Measurements from ENCODE around the gene LRRC7. TPM values are rescaled to one million over a fixed set of nuclear protein-coding genes. Genes with fewer than 3 reads are reported as not detected.

LRRC7 gene
- total RNA-seq, 1 donor from 2014 or later: 7.8 TPM

DNA sequence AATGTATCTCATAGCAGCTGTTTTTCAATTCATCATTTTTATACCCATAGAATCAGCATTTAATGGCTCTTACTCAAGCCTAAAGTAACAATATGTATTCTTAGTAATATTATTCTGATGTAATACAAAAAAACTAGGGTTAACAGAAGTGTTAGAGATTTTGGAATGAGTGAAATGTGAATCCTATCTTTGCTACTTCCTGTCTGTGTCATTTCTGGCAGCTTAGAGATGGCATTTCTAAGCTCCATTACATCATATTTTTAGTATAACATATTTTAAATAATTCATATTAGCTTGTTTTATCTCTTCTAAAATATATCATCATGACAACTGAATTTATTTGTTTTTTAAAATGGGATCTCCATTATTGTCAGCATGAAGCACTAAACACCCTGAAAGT, 90.2 kb downstream of the LRRC7 start:
- Mint-ChIP-seq H3K36me3 (ENCODE audit: insufficient read depth) (no peaks in the 10 kb centered on the region), H3K27ac (no peak overlapping the region), H3K4me3 (ENCODE audit: low read depth) (no peak overlapping the region), H3K9me3 (ENCODE audit: low read depth) (no peaks in the 10 kb centered on the region), H3K4me1 (ENCODE audit: low read depth) (peaks cover 6% of the 10 kb centered on the region), H3K27me3 (no peaks in the 10 kb centered on the region)
- DNase-seq (ENCODE audit: low spot score, unreplicated experiment): no peak
- TF ChIP-seq, protein P1, sequence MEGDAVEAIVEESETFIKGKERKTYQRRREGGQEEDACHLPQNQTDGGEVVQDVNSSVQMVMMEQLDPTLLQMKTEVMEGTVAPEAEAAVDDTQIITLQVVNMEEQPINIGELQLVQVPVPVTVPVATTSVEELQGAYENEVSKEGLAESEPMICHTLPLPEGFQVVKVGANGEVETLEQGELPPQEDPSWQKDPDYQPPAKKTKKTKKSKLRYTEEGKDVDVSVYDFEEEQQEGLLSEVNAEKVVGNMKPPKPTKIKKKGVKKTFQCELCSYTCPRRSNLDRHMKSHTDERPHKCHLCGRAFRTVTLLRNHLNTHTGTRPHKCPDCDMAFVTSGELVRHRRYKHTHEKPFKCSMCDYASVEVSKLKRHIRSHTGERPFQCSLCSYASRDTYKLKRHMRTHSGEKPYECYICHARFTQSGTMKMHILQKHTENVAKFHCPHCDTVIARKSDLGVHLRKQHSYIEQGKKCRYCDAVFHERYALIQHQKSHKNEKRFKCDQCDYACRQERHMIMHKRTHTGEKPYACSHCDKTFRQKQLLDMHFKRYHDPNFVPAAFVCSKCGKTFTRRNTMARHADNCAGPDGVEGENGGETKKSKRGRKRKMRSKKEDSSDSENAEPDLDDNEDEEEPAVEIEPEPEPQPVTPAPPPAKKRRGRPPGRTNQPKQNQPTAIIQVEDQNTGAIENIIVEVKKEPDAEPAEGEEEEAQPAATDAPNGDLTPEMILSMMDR (IDR thresholded peaks at IDR 0.05; ENCODE audit: unreplicated experiment): no peak

DNA sequence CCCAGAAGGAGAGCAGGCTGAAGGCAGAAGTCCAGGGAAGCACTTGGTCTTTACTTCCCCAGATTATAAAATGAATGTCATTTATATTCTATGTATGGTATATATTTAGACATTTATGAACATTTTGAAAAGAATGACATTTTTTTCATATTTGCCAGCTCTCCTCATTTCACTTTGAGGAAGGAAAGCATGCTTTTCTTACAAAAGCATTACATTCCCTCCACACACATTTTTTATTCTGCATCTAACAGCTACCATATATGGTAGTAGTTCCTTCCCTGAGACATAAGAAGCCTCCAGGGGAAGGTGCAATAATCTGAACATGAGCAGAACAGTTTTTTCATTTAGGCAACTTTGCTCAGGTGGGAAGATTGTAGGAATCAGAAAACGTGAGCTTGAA, 94.0 kb downstream of the LRRC7 start:
- no peak for DNase-seq (ENCODE audit: low spot score, unreplicated experiment)
- no peak overlapping the region for H3K4me3 Mint-ChIP-seq (ENCODE audit: low read depth)
- H3K4me1 Mint-ChIP-seq (ENCODE audit: low read depth): peaks cover 6% of the 10 kb centered on the region
- H3K36me3 Mint-ChIP-seq (ENCODE audit: insufficient read depth): peaks cover 4% of the 10 kb centered on the region
- H3K27ac Mint-ChIP-seq: no peak overlapping the region
- peaks cover 8% of the 10 kb centered on the region for H3K9me3 Mint-ChIP-seq (ENCODE audit: low read depth)
- no peaks in the 10 kb centered on the region for H3K27me3 Mint-ChIP-seq
- TF ChIP-seq, protein P1 (IDR thresholded peaks at IDR 0.05; ENCODE audit: unreplicated experiment): no peak

DNA sequence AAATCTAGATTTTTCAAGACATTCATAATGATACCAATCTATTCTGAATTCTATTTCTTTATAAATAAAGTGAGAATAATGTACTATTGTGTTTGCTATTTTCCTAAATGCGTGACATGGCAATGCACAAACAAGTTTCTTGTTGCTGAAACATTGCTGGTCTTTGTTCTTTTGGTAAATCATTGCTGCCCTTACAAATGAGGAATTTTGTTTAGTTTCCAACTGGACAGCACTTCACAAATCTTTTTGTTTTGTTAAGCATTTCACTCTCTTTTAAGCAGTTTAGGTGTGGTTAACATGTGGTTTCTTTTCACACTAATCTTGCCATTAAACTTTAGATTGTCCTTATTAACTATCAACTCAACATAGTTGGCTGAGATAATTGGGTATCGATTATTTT, 94.6 kb downstream of the LRRC7 start:
- no peak for DNase-seq (ENCODE audit: low spot score, unreplicated experiment)
- Mint-ChIP-seq H3K27me3 (no peaks in the 10 kb centered on the region), H3K4me1 (ENCODE audit: low read depth) (peaks cover 6% of the 10 kb centered on the region)

DNA sequence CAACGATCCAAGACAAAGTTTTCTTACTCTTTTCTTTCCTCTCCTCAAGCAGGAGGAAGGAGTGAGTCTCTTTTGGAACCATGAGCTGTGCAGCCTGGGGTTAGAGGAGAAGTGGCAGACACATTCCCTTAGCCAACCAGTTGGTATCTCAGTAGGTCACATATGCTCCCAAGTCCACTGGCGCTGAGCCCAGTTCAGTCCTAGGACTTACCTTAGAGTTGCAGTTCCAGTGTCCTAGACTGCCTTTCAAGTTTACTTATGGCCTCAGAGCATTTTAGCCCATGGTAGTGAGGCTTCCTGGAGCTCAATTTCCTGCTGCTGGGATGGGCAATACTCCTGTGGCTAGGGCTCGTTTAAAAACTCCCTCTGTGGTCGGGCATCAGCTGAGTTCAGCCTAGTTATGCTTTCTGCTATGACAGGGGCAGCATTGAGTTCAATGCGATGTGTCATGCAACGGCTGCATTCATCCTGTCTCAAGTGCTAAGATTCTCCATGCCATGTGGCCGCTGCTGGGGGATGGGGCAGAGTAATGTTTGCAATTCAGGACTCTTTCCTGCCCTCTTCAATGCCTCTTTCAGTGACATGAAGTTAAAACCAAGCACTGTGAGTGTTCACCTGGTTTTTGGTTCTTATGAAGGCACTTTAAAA, 103.8 kb downstream of the LRRC7 start:
- TF ChIP-seq, protein P1 (IDR thresholded peaks at IDR 0.05; ENCODE audit: unreplicated experiment): no peak
- Mint-ChIP-seq H3K4me1 (ENCODE audit: low read depth) (peaks cover 2% of the 10 kb centered on the region), H3K27me3 (no peaks in the 10 kb centered on the region), H3K27ac (no peak overlapping the region), H3K9me3 (ENCODE audit: low read depth) (peaks cover 14% of the 10 kb centered on the region), H3K36me3 (ENCODE audit: insufficient read depth) (no peaks in the 10 kb centered on the region), H3K4me3 (ENCODE audit: low read depth) (no peak overlapping the region)
- DNase-seq (ENCODE audit: low spot score, unreplicated experiment): no peak

More for the DNA sequence above, 94.6 kb downstream of the LRRC7 start:
- no peak overlapping the region for H3K27ac Mint-ChIP-seq
- H3K9me3 Mint-ChIP-seq (ENCODE audit: low read depth): peaks cover 14% of the 10 kb centered on the region
- H3K4me3 Mint-ChIP-seq (ENCODE audit: low read depth): no peak overlapping the region
- TF ChIP-seq, protein P1 (IDR thresholded peaks at IDR 0.05; ENCODE audit: unreplicated experiment): no peak
- peaks cover 4% of the 10 kb centered on the region for H3K36me3 Mint-ChIP-seq (ENCODE audit: insufficient read depth)

DNA sequence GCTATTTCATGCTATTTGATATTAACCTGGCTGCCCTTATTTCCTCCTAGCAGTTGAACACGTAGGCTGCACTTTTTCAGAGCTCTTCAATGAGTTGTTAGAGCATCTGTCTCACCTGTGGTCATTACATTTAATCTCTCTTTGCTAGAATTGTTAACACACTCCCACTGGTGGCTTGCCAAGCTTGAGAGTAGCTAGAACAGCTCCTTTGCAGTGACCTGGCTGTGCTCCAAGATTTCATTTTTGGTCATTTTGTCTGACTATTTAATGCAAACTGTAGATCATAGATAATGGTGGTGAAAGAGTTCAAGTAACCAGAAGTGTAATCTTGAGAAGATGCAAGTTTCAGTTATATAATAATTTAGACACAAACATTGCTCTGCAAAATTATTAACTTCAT, 105.6 kb downstream of the LRRC7 start:
- DNase-seq (ENCODE audit: low spot score, unreplicated experiment): no peak
- Mint-ChIP-seq H3K9me3 (ENCODE audit: low read depth) (no peaks in the 10 kb centered on the region), H3K27ac (no peak overlapping the region), H3K4me1 (ENCODE audit: low read depth) (peaks cover 2% of the 10 kb centered on the region), H3K27me3 (no peaks in the 10 kb centered on the region), H3K36me3 (ENCODE audit: insufficient read depth) (no peaks in the 10 kb centered on the region), H3K4me3 (ENCODE audit: low read depth) (no peak overlapping the region)
- TF ChIP-seq, protein P1 (IDR thresholded peaks at IDR 0.05; ENCODE audit: unreplicated experiment): no peak

Data from progenitor cell of endocrine pancreas (in vitro differentiated cells).